Chondrocyte (in vitro differentiated cells): ENCODE data around the gene DOCK6. TPM values are rescaled to one million over a fixed set of nuclear protein-coding genes. Genes with fewer than 3 reads are reported as not detected.
A peak's percentile ranks its signal among the peaks of the same experiment; 100 is the strongest.

Source experiments
- DNase-seq: peaks from one replicate; pipeline ENCODE4 v3.0.0; 2021; ENCODE audit warnings: mixed read lengths, low spot score
- H3K27ac Mint-ChIP-seq: one replicate; pipeline ENCODE4 v1.8.0; 2021; ENCODE audit warnings: mild to moderate bottlenecking, moderate library complexity, mixed read lengths; ENCODE audit not compliant: unreplicated experiment
- H3K27me3 Mint-ChIP-seq: 2 replicates; pipeline ENCODE4 v1.8.0; 2021; ENCODE audit warnings: low read depth, mixed read lengths
- H3K36me3 Mint-ChIP-seq: 2 replicates; pipeline ENCODE4 v1.8.0; 2021; ENCODE audit warnings: low read depth, mixed read lengths
- H3K4me1 Mint-ChIP-seq: 2 replicates; pipeline ENCODE4 v1.8.0; 2021; ENCODE audit warnings: low read depth, mild to moderate bottlenecking, mixed read lengths
- H3K4me3 Mint-ChIP-seq: one replicate; pipeline ENCODE4 v1.8.0; 2021; ENCODE audit warnings: mild to moderate bottlenecking, moderate library complexity, mixed read lengths; ENCODE audit not compliant: unreplicated experiment
- H3K9me3 Mint-ChIP-seq: 2 replicates; pipeline ENCODE4 v1.8.0; 2021; ENCODE audit warnings: low read depth, mixed read lengths
- total RNA-seq: library from RNA; stranded (reverse); gene quantifications from 3 replicates; pipeline ENCODE4 v1.2.1, GENCODE V29; 2021
- TF ChIP-seq, protein P1 (sequence below): fragments of 200-600 bp; sonication (generic); IDR thresholded peaks from 2 replicates; pipeline ENCODE4 v1.5.0; 2021; ENCODE audit warnings: antibody characterized with exemption, mild to moderate bottlenecking, moderate library complexity

The DOCK6 gene
- total RNA-seq, 1 donor from 2014 or later: 44.4 TPM

DNA sequence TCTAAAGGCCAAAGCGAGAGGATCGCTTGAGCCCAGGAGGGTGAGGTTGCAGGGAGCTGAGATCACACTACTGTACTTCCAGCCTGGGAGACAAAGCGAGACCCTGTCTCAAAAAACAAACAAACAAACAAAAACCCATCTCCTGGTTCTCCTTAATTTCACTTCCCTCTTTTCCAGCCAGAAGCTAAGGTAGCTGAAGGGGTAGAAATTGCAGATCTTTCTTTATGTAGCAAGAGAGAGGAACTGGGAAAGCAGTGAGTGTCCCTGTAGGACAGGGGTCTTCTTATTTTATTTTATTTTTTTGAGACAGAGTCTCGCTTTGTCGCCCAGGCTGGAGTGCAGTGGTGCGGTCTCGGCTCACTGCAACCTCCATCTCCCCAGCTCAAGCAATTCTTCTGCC lies 29.1 kb upstream of the DOCK6 start:
- DNase-seq: no peak
- no peak overlapping the region for H3K4me3 Mint-ChIP-seq
- TF ChIP-seq, protein P1, sequence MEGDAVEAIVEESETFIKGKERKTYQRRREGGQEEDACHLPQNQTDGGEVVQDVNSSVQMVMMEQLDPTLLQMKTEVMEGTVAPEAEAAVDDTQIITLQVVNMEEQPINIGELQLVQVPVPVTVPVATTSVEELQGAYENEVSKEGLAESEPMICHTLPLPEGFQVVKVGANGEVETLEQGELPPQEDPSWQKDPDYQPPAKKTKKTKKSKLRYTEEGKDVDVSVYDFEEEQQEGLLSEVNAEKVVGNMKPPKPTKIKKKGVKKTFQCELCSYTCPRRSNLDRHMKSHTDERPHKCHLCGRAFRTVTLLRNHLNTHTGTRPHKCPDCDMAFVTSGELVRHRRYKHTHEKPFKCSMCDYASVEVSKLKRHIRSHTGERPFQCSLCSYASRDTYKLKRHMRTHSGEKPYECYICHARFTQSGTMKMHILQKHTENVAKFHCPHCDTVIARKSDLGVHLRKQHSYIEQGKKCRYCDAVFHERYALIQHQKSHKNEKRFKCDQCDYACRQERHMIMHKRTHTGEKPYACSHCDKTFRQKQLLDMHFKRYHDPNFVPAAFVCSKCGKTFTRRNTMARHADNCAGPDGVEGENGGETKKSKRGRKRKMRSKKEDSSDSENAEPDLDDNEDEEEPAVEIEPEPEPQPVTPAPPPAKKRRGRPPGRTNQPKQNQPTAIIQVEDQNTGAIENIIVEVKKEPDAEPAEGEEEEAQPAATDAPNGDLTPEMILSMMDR: no peak
- H3K36me3 Mint-ChIP-seq: no peaks in the 10 kb centered on the region
- peaks cover 22% of the 10 kb centered on the region for H3K4me1 Mint-ChIP-seq
- H3K27me3 Mint-ChIP-seq: no peaks in the 10 kb centered on the region
- no peak overlapping the region for H3K27ac Mint-ChIP-seq
- H3K9me3 Mint-ChIP-seq: no peaks in the 10 kb centered on the region

DNA sequence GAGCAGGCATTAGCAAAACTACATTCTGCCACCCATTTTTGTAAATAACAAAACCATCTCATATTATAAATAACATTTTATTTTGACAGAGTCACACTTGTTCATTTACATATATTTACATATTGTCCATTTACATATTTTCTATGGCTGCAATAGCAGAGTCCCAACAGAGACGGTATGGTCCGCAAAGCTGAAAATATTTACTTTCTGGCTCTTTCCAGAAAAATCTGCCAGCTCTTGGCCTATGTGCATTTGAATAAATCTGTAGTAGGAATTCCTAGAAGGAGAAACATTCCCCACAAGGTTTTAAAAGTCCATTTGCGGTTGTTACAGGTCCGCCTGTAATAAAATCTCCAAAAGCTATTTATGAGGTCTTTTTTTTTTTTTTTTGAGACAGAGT lies 27.9 kb upstream of the DOCK6 start:
- no peak overlapping the region for H3K4me3 Mint-ChIP-seq
- H3K36me3 Mint-ChIP-seq: no peaks in the 10 kb centered on the region
- no peaks in the 10 kb centered on the region for H3K27me3 Mint-ChIP-seq
- peaks cover 20% of the 10 kb centered on the region for H3K4me1 Mint-ChIP-seq
- H3K27ac Mint-ChIP-seq: no peak overlapping the region
- TF ChIP-seq, protein P1: no peak
- DNase-seq: no peak
- H3K9me3 Mint-ChIP-seq: no peaks in the 10 kb centered on the region

DNA sequence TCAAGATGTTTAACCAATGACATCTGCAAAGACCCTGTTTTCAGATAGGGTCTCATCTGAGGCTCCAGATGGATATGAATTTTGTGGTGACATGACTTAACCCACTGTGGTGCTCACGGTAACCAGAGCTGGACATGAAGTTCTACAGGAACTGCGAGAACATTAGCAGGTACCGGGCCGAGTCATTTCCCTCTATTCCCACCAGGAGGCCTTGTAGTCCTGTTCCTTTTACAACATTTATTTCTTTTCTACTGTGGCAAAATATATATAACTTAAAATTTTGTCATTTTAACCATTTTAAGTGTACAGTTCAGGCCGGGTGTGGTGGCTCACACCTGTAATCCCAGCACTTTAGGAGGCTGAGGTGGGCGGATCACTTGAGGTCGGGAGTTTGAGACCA lies 26.0 kb upstream of the DOCK6 start:
- H3K27ac Mint-ChIP-seq: no peak overlapping the region
- TF ChIP-seq, protein P1: peak; percentile 76
- H3K36me3 Mint-ChIP-seq: no peaks in the 10 kb centered on the region
- H3K4me3 Mint-ChIP-seq: no peak overlapping the region
- peaks cover 19% of the 10 kb centered on the region for H3K4me1 Mint-ChIP-seq
- no peak for DNase-seq
- H3K9me3 Mint-ChIP-seq: no peaks in the 10 kb centered on the region
- no peaks in the 10 kb centered on the region for H3K27me3 Mint-ChIP-seq

DNA sequence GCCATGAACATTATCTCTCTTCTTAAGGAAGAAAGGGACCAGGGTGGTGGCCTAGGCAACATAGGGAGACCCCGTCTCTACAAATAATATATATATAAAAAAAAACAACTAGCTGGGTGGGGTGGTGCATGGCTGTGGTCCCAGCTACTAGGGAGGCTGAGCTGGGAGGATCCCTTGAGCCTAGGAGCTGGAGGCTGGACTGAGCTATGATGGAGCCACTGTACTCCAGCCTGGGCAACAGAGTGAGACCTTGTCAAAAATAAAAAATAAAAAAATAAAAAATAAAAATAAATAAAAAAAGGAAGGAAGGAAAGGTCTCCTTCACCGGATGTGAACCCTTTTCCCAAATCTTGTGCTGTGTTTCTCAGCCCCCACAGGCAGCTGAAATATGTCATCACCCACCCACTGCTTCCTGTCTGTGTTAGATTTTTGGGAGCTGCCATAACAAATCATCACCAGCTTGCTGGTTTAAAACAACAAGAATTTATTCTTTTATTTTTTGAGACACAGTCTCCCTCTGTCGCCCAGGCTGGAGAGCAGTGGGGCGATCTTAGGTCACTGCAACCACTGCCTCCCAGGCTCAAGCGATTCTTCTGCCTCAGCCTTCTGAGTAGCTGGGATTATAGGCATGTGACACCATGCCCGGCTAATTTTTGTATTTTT lies 24.1 kb upstream of the DOCK6 start:
- Mint-ChIP-seq H3K9me3 (no peaks in the 10 kb centered on the region), H3K27me3 (no peaks in the 10 kb centered on the region), H3K36me3 (no peaks in the 10 kb centered on the region), H3K27ac (peak overlapping the region; percentile 69), H3K4me3 (no peak overlapping the region), H3K4me1 (peaks cover 22% of the 10 kb centered on the region)
- no peak for DNase-seq
- TF ChIP-seq, protein P1: peak; percentile 73

DNA sequence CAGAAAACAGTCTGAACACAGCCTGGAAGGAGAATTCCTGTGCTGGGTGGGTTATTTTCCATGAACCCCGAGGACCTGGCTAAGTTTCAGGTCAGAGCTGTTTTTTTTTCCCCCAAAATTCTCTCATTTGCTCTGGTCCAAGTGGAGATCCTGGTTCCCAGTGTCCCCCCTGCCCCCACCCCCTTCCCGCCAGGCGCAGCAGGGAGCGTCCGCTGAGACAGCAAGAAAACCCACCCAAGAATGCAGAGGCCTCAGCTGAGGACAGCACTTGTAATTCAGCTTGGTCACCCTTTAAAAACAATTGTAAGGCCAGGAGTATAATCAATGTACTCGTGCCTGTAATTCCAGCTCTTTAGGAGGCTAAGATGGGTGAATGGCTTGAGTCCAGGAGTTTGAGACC lies 22.2 kb upstream of the DOCK6 start:
- Mint-ChIP-seq H3K27me3 (no peaks in the 10 kb centered on the region), H3K36me3 (no peaks in the 10 kb centered on the region), H3K9me3 (no peaks in the 10 kb centered on the region), H3K4me3 (no peak overlapping the region), H3K4me1 (peaks cover 23% of the 10 kb centered on the region), H3K27ac (peak overlapping the region; percentile 49)
- TF ChIP-seq, protein P1: no peak
- DNase-seq: no peak
